Fibroblast of skin of right quadriceps (primary cell): ENCODE measurements around the gene OR1E2.
A peak's percentile ranks its signal among the peaks of the same experiment; 100 is the strongest.

Experiments
- DNase-seq: peaks from one replicate; pipeline ENCODE4 v3.0.0-alpha.2; 2013

Gene OR1E2

GRCh38 chr17:3389791-3390190 lies 43.9 kb downstream of the OR1E2 start:
- no peak for DNase-seq

GRCh38 chr17:3385869-3386816 lies 47.5 kb downstream of the OR1E2 start, which contains the start of gene OR3A2:
OR3A2 (minus strand) TSS chr17:3386308.
- DNase-seq, result peak; percentile 11
